IMR-90 (cell line): ENCODE measurements around the gene CKAP5. TPM values are rescaled to one million over a fixed set of nuclear protein-coding genes. Genes with fewer than 3 reads are reported as not detected.

Source experiments
- ATAC-seq: fragments of 200-7000 bp; cut with Tn5 transposase; 2 replicates; pipeline ENCODE4 v1.9.1; 2020; ENCODE audit warnings: low read depth, mild to moderate bottlenecking, moderate library complexity
- BruUV-seq: library from RNA; stranded (reverse); fragments of 400-500 nt; replicated peaks from 2 replicates; lab custom pipeline; 2021; lab: Mats Ljungman, UMichigan
- CTCF ChIA-PET: fragments of 300-600 bp; formaldehyde crosslinking; extraction: SDS; loops from one replicate; lab custom pipeline; 2021; ENCODE audit warnings: antibody characterized with exemption; lab: Yijun Ruan, JAX
- POLR2A ChIA-PET: fragments of 300-600 bp; sonication (Branson Sonifier 250); formaldehyde crosslinking; loops from one replicate; lab custom pipeline; 2022; ENCODE audit warnings: antibody characterized with exemption; ENCODE audit not compliant: unreplicated experiment; lab: Charles Lee
- DNase-seq: peaks from one replicate; pipeline ENCODE4 v3.0.0; 2013
- H2AFZ ChIP-seq: replicated peaks from 2 replicates; pipeline ENCODE3; 2013; ENCODE audit warnings: low read length, mild to moderate bottlenecking; ENCODE audit not compliant: poor library complexity
- H2AK5ac ChIP-seq: 2 replicates; pipeline ENCODE4 v1.6.1; 2013; ENCODE audit warnings: low read depth, low read length, inconsistent platforms
- H2AK9ac ChIP-seq: replicated peaks from 2 replicates; pipeline ENCODE3; 2013; ENCODE audit warnings: mild to moderate bottlenecking, low read depth, low read length, moderate library complexity; ENCODE audit not compliant: poor library complexity
- H2BK120ac ChIP-seq: 2 replicates; pipeline ENCODE4 v1.6.1; 2013; ENCODE audit warnings: low read depth, low read length, inconsistent platforms
- H2BK15ac ChIP-seq: 3 replicates; pipeline ENCODE4 v1.6.1; 2013; ENCODE audit warnings: low read depth, low read length, inconsistent platforms
- H2BK20ac ChIP-seq: 2 replicates; pipeline ENCODE4 v1.6.1; 2013; ENCODE audit warnings: low read depth, mild to moderate bottlenecking, inconsistent platforms, low read length, moderate library complexity
- H2BK5ac ChIP-seq: 2 replicates; pipeline ENCODE4 v1.6.1; 2013; ENCODE audit warnings: mild to moderate bottlenecking, low read depth, low read length, inconsistent platforms; ENCODE audit not compliant: poor library complexity, severe bottlenecking
- H3K14ac ChIP-seq: replicated peaks from 2 replicates; pipeline ENCODE4 v1.6.1; 2013; ENCODE audit warnings: low read depth, low read length, inconsistent platforms
- H3K18ac ChIP-seq: 2 replicates; pipeline ENCODE4 v1.6.1; 2013; ENCODE audit warnings: low read depth, low read length, control low read depth
- H3K23ac ChIP-seq: 2 replicates; pipeline ENCODE4 v1.6.1; 2013; ENCODE audit warnings: low read depth, low read length, inconsistent platforms
- H3K27ac ChIP-seq: 2 replicates; pipeline ENCODE4 v1.5.1; 2013; ENCODE audit warnings: mild to moderate bottlenecking, control low read depth, low read length; ENCODE audit not compliant: insufficient read depth
- H3K27me3 ChIP-seq: 2 replicates; pipeline ENCODE4 v1.6.1; 2013; ENCODE audit warnings: low read length; ENCODE audit not compliant: control insufficient read depth, insufficient read depth
- H3K36me3 ChIP-seq: 2 replicates; pipeline ENCODE4 v1.6.1; 2013; ENCODE audit warnings: low read length, mixed read lengths; ENCODE audit not compliant: control insufficient read depth, insufficient read depth
- H3K4ac ChIP-seq: 2 replicates; pipeline ENCODE4 v1.6.1; 2013; ENCODE audit warnings: low read depth, low read length, inconsistent platforms
- H3K4me1 ChIP-seq: 2 replicates; pipeline ENCODE4 v1.6.1; 2013; ENCODE audit warnings: low read length, mixed read lengths; ENCODE audit not compliant: control insufficient read depth, insufficient read depth
- H3K4me2 ChIP-seq: 2 replicates; pipeline ENCODE4 v1.6.1; 2013; ENCODE audit warnings: low read depth, mild to moderate bottlenecking, control low read depth, low read length, moderate library complexity
- H3K4me3 ChIP-seq: 2 replicates; pipeline ENCODE4 v1.5.1; 2013; ENCODE audit warnings: low read depth, mild to moderate bottlenecking, control low read depth, low read length, moderate library complexity; ENCODE audit not compliant: insufficient read depth
- H3K56ac ChIP-seq: 2 replicates; pipeline ENCODE4 v1.6.1; 2013; ENCODE audit warnings: low read length, inconsistent platforms; ENCODE audit not compliant: insufficient read depth; ENCODE audit errors: extremely low read depth
- H3K79me1 ChIP-seq, 2 experiments: 2 replicates each; pipeline ENCODE4 v1.6.1; 2013; ENCODE audit warnings: low read length in 2 of 2, inconsistent platforms in 1 of 2, low read depth in 1 of 2
- H3K9ac ChIP-seq: 2 replicates; pipeline ENCODE4 v1.6.1; 2013; ENCODE audit warnings: low read depth, low read length, control low read depth
- H3K9me1 ChIP-seq: 2 replicates; pipeline ENCODE4 v1.6.1; 2013; ENCODE audit warnings: low read length, inconsistent platforms; ENCODE audit not compliant: insufficient read depth
- H3K9me3 ChIP-seq: 2 replicates; pipeline ENCODE4 v1.6.1; 2013; ENCODE audit warnings: low read length; ENCODE audit not compliant: control insufficient read depth, insufficient read depth
- H4K20me1 ChIP-seq: 2 replicates; pipeline ENCODE4 v1.6.1; 2013; ENCODE audit warnings: low read length, inconsistent platforms; ENCODE audit not compliant: insufficient read depth
- H4K5ac ChIP-seq: 2 replicates; pipeline ENCODE4 v1.6.1; 2013; ENCODE audit warnings: mild to moderate bottlenecking, low read depth, low read length, control low read depth
- H4K8ac ChIP-seq, 2 experiments: 2 replicates each; pipeline ENCODE4 v1.6.1; 2013; ENCODE audit warnings: low read depth in 2 of 2, low read length in 2 of 2, control low read depth in 1 of 2, inconsistent platforms in 1 of 2
- H4K91ac ChIP-seq: 2 replicates; pipeline ENCODE4 v1.6.1; 2013; ENCODE audit warnings: low read depth, low read length, inconsistent platforms; ENCODE audit not compliant: insufficient read depth
- BHLHE40 ChIP-seq: fragments of 150-350 bp; IDR thresholded peaks from 2 replicates; pipeline ENCODE4 v1.6.1; 2016; ENCODE audit warnings: mild to moderate bottlenecking, low read depth, low read length
- CTCF ChIP-seq: conservative IDR thresholded peaks from 2 replicates; pipeline ENCODE4 v1.5.1; 2012; ENCODE audit warnings: mild to moderate bottlenecking, low read depth, low read length, improper control_type of control experiment
- FOS ChIP-seq: fragments of 150-350 bp; IDR thresholded peaks from 2 replicates; pipeline ENCODE4 v1.6.1; 2016; ENCODE audit warnings: low read depth, low read length
- MAFK ChIP-seq: IDR thresholded peaks from 2 replicates; pipeline ENCODE4 v1.6.1; 2012; ENCODE audit warnings: low read depth, low read length, improper control_type of control experiment
- MAZ ChIP-seq: IDR thresholded peaks from 2 replicates; pipeline ENCODE4 v1.6.1; 2012; ENCODE audit warnings: low read depth, mild to moderate bottlenecking, low read length, improper control_type of control experiment, moderate library complexity, borderline replicate concordance
- NFE2L2 ChIP-seq: fragments of 150-350 bp; IDR thresholded peaks from 2 replicates; pipeline ENCODE4 v1.6.1; 2016; ENCODE audit warnings: low read depth, mild to moderate bottlenecking, low read length
- POLR2A ChIP-seq: IDR thresholded peaks from 2 replicates; pipeline ENCODE4 v1.6.1; 2012; ENCODE audit warnings: mild to moderate bottlenecking, low read depth, low read length
- RAD21 ChIP-seq: IDR thresholded peaks from 2 replicates; pipeline ENCODE4 v1.6.1; 2012; ENCODE audit warnings: low read length, improper control_type of control experiment
- RFX5 ChIP-seq: IDR thresholded peaks from 2 replicates; pipeline ENCODE4 v1.8.0; 2012; ENCODE audit warnings: low read depth, mild to moderate bottlenecking, low read length, moderate library complexity
- SMC3 ChIP-seq: fragments of 150-350 bp; IDR thresholded peaks from 2 replicates; pipeline ENCODE4 v1.6.1; 2016; ENCODE audit warnings: low read depth, mild to moderate bottlenecking, antibody characterized with exemption, low read length, moderate library complexity
- WGBS, 2 experiments: methylation state at CpG; one replicate each; pipeline versions ENCODE4 v1.1.5 to v1.1.7; 2013; ENCODE audit warnings: missing lambda C conversion rate in 2 of 2; ENCODE audit not compliant: insufficient read length in 1 of 2; ENCODE audit errors: extremely low coverage in 2 of 2; 5-methylcytosine and 5-hydroxymethylcytosine counted together
- dilution Hi-C: fragments of 300-500 bp; cut with HindIII; formaldehyde crosslinking; loops from one replicate; pipeline ENCODE4 v1.14.3; 2018; ENCODE audit warnings: low sequenced_read_pairs; ENCODE audit not compliant: unreplicated experiment
- in situ Hi-C: fragments of 300-500 bp; cut with MboI; formaldehyde crosslinking; loops from 3 replicates; pipeline ENCODE4 v1.14.3; 2019; ENCODE audit warnings: low sequenced_read_pairs, inconsistent platforms, mixed read lengths
- intact Hi-C: fragments of 100-400 bp; cut with micrococcal nuclease; formaldehyde crosslinking; loops from 2 replicates; pipeline ENCODE4 v1.10.0; 2022
- polyA plus RNA-seq, 3 experiments: library from polyadenylated mRNA; depleted of rRNA; stranded (reverse); fragments of >200 nt; gene quantifications; 2 replicates each; pipeline ENCODE4 v1.2.3, GENCODE V29; 2012; ENCODE audit warnings: low replicate concordance in 1 of 3
- total RNA-seq: library from RNA; depleted of rRNA; stranded (reverse); fragments of >200 nt; gene quantifications from 2 replicates; pipeline ENCODE4 v1.2.3, GENCODE V29; 2012
- TF ChIP-seq, protein P1 (sequence below): fragments of 150-350 bp; IDR thresholded peaks from 2 replicates; pipeline ENCODE4 v1.6.1; 2016; ENCODE audit warnings: low read depth, mild to moderate bottlenecking, low read length, moderate library complexity, borderline replicate concordance
- TF ChIP-seq, protein P2 (sequence below): fragments of 150-350 bp; IDR thresholded peaks from 2 replicates; pipeline ENCODE4 v1.6.1; 2017; ENCODE audit warnings: mild to moderate bottlenecking, antibody characterized with exemption, low read length, low read depth

The CKAP5 gene
- total and polyA plus RNA-seq, 2 of the 4 experiments (the other 2 are of a cell fraction) = 59.5 to 79.2 TPM

GRCh38 chr11:46747150-46747549 lies 98.9 kb downstream of the CKAP5 start:
- BruUV-seq = no TSS peak
- no peak overlapping the region for H3K9ac ChIP-seq
- peaks cover 59% of the 10 kb centered on the region for H3K36me3 ChIP-seq
- dilution Hi-C loops (no loop called here), intact Hi-C loops (no loop called here), in situ Hi-C loops (no loop called here)
- H2BK5ac ChIP-seq = no peak overlapping the region
- H3K18ac ChIP-seq = no peak overlapping the region
- no peak overlapping the region for H3K56ac ChIP-seq
- no peak overlapping the region for H2BK120ac ChIP-seq
- ATAC-seq (no peak), DNase-seq (no peak)
- H3K4ac ChIP-seq = no peak overlapping the region
- WGBS, 2 experiments = no CpG with 5 or more reads among the region's 6 CpGs
- no peaks in the 10 kb centered on the region for H3K9me3 ChIP-seq
- H2AK9ac ChIP-seq = no peak overlapping the region
- H3K79me1 ChIP-seq = peaks cover 0 to 3% of the 10 kb centered on the region in 2 experiments; a peak in 2 of 4 replicates
- no peak overlapping the region for H2AK5ac ChIP-seq
- no peak overlapping the region for H4K91ac ChIP-seq
- no peak overlapping the region for H2BK15ac ChIP-seq
- H3K23ac ChIP-seq = no peak overlapping the region
- peaks cover 4% of the 10 kb centered on the region; the same call in 1 of the 2 replicates for H3K9me1 ChIP-seq
- CTCF ChIA-PET = interaction anchor here (0.6 kb wide), 2 partner anchors 21 to 306 kb away, joined by 4 to 7 read pairs; no protein-coding TSS in a partner anchor
- no peak overlapping the region for H4K8ac ChIP-seq
- peaks cover 4% of the 10 kb centered on the region for H3K4me1 ChIP-seq
- H3K4me2 ChIP-seq = no peak overlapping the region
- H3K4me3 ChIP-seq = no peak overlapping the region
- TF ChIP-seq SMC3 (no peak), MAFK (no peak), BHLHE40 (no peak), FOS (no peak), RAD21 (no peak), CTCF (no peak), POLR2A (no peak), MAZ (no peak), RFX5 (no peak), NFE2L2 (no peak)
- TF ChIP-seq, protein P1, sequence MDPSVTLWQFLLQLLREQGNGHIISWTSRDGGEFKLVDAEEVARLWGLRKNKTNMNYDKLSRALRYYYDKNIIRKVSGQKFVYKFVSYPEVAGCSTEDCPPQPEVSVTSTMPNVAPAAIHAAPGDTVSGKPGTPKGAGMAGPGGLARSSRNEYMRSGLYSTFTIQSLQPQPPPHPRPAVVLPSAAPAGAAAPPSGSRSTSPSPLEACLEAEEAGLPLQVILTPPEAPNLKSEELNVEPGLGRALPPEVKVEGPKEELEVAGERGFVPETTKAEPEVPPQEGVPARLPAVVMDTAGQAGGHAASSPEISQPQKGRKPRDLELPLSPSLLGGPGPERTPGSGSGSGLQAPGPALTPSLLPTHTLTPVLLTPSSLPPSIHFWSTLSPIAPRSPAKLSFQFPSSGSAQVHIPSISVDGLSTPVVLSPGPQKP = no peak
- TF ChIP-seq, protein P2, sequence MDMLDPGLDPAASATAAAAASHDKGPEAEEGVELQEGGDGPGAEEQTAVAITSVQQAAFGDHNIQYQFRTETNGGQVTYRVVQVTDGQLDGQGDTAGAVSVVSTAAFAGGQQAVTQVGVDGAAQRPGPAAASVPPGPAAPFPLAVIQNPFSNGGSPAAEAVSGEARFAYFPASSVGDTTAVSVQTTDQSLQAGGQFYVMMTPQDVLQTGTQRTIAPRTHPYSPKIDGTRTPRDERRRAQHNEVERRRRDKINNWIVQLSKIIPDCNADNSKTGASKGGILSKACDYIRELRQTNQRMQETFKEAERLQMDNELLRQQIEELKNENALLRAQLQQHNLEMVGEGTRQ = no peak
- no peak overlapping the region for H3K27ac ChIP-seq
- H3K14ac ChIP-seq = no peak overlapping the region
- H2BK20ac ChIP-seq = no peak overlapping the region
- no peak overlapping the region for H4K5ac ChIP-seq
- no peak overlapping the region for H2AFZ ChIP-seq
- H3K27me3 ChIP-seq = no peaks in the 10 kb centered on the region
- POLR2A ChIA-PET = no interaction called here
- H4K20me1 ChIP-seq = peaks cover 3% of the 10 kb centered on the region; the same call in 1 of the 2 replicates
